HepG2 (cell line): ENCODE results near the gene RNF125. TPM values are rescaled to one million over a fixed set of nuclear protein-coding genes. Genes with fewer than 3 reads are reported as not detected.

Experiments
- ATAD3A ChIP-seq: sonication (generic); formaldehyde crosslinking; IDR thresholded peaks from 2 replicates; pipeline ENCODE4 v1.4.0; 2020; ENCODE audit warnings: missing genetic modification reagents
- DNMT1 ChIP-seq: sonication (generic); formaldehyde crosslinking; IDR thresholded peaks from 2 replicates; pipeline ENCODE4 v1.5.1; 2020; ENCODE audit warnings: mild to moderate bottlenecking, missing genetic modification reagents
- ETV5 ChIP-seq: IDR thresholded peaks from 2 replicates; pipeline ENCODE4 v1.6.1; 2018; ENCODE audit warnings: missing biosample characterization, missing genetic modification reagents, inconsistent platforms, borderline replicate concordance
- HNRNPH1 ChIP-seq: fragments of 200-400 bp; formaldehyde crosslinking; optimal IDR thresholded peaks from 2 replicates; pipeline ENCODE3; 2017; ENCODE audit warnings: mild to moderate bottlenecking, low read depth, low read length
- MTA3 ChIP-seq: sonication (generic); formaldehyde crosslinking; IDR thresholded peaks from 2 replicates; pipeline ENCODE4 v1.4.0; 2020; ENCODE audit warnings: missing genetic modification reagents
- NR0B2 ChIP-seq: sonication (generic); formaldehyde crosslinking; IDR thresholded peaks from 2 replicates; pipeline ENCODE4 v1.4.0; 2020; ENCODE audit warnings: mild to moderate bottlenecking, missing genetic modification reagents
- PHF20 ChIP-seq: sonication (generic); formaldehyde crosslinking; IDR thresholded peaks from 2 replicates; pipeline ENCODE4 v1.5.0; 2020; ENCODE audit warnings: mild to moderate bottlenecking, missing genetic modification reagents
- RXRA ChIP-seq: sonication (generic); formaldehyde crosslinking; IDR thresholded peaks from 2 replicates; pipeline ENCODE4 v1.5.1; 2020; ENCODE audit warnings: missing genetic modification reagents
- SCMH1 ChIP-seq: sonication (generic); formaldehyde crosslinking; IDR thresholded peaks from 2 replicates; pipeline ENCODE4 v1.9.0; 2021; ENCODE audit warnings: missing genetic modification reagents, mild to moderate bottlenecking, borderline replicate concordance
- SIX1 ChIP-seq: sonication (generic); formaldehyde crosslinking; IDR thresholded peaks from 2 replicates; pipeline ENCODE4 v1.4.0; 2020; ENCODE audit warnings: missing genetic modification reagents, borderline replicate concordance
- SIX4 ChIP-seq: sonication (generic); formaldehyde crosslinking; IDR thresholded peaks from 2 replicates; pipeline ENCODE4 v1.4.0; 2020; ENCODE audit warnings: missing genetic modification reagents
- TARDBP ChIP-seq: sonication (generic); formaldehyde crosslinking; IDR thresholded peaks from 2 replicates; pipeline ENCODE4 v1.8.0; 2022; ENCODE audit warnings: mild to moderate bottlenecking, missing genetic modification reagents
- TCF12 ChIP-seq, 2 experiments: fragments of 450-650 bp in 1 of 2; sonication (generic) in 1 of 2; formaldehyde crosslinking in 1 of 2; IDR thresholded peaks; 2 replicates each; pipeline versions ENCODE4 v1.6.1 to v1.8.0; 2017 to 2022; ENCODE audit warnings: antibody characterized with exemption in 1 of 2, mild to moderate bottlenecking in 1 of 2, missing genetic modification reagents in 1 of 2, moderate library complexity in 1 of 2
- TFDP1 ChIP-seq: IDR thresholded peaks from 2 replicates; pipeline ENCODE4 v1.6.1; 2016; ENCODE audit warnings: missing compliant biosample characterization, missing genetic modification reagents, borderline replicate concordance
- THAP11 ChIP-seq: IDR thresholded peaks from 2 replicates; pipeline ENCODE4 v1.6.1; 2016; ENCODE audit warnings: missing biosample characterization, missing genetic modification reagents
- ZBTB3 ChIP-seq: sonication (generic); formaldehyde crosslinking; IDR thresholded peaks from 2 replicates; pipeline ENCODE4 v1.4.0; 2020; ENCODE audit warnings: low read depth, mild to moderate bottlenecking, moderate library complexity, missing genetic modification reagents, borderline replicate concordance
- ZNF24 ChIP-seq: fragments of 450-650 bp; IDR thresholded peaks from 2 replicates; pipeline ENCODE4 v1.6.1; 2017; ENCODE audit warnings: antibody characterized with exemption, mild to moderate bottlenecking
- ZNF383 ChIP-seq: sonication (generic); formaldehyde crosslinking; IDR thresholded peaks from 2 replicates; pipeline ENCODE4 v1.4.0; 2020; ENCODE audit warnings: missing genetic modification reagents, mild to moderate bottlenecking, borderline replicate concordance
- ZNF441 ChIP-seq: sonication (generic); formaldehyde crosslinking; IDR thresholded peaks from 2 replicates; pipeline ENCODE4 v1.7.0; 2021; ENCODE audit warnings: missing genetic modification reagents, borderline replicate concordance
- ZNF580 ChIP-seq: IDR thresholded peaks from 2 replicates; pipeline ENCODE4 v1.6.1; 2016; ENCODE audit warnings: low read depth, borderline replicate concordance
- ZNF740 ChIP-seq: sonication (generic); formaldehyde crosslinking; IDR thresholded peaks from 2 replicates; pipeline ENCODE4 v1.4.0; 2020; ENCODE audit warnings: missing genetic modification reagents
- polyA plus RNA-seq, 8 experiments: library from polyadenylated mRNA; depleted of rRNA in 3 of 8; stranded (reverse) in 7 of 8; unstranded in 1 of 8; fragments of >200 nt; fragmentation: Illumina TruSeq in 4 of 8; extraction: Trizol in 4 of 8; gene quantifications; 2 replicates each; pipeline versions ENCODE4 v1.2.1 to v1.2.3, GENCODE V29; 2011 to 2016; ENCODE audit warnings: low read depth in 4 of 8, missing spikeins in 1 of 8, mixed read lengths in 1 of 8; ENCODE audit not compliant: insufficient read depth in 1 of 8
- total RNA-seq, 5 experiments: library from RNA; depleted of rRNA; stranded (reverse); fragments of >200 nt; fragmentation: Illumina TruSeq; extraction: Trizol; gene quantifications; 2 replicates each; pipeline ENCODE4 v1.2.3, GENCODE V29; 2016; ENCODE audit warnings: low read depth in 1 of 5
- TF ChIP-seq, protein P1 (sequence below): IDR thresholded peaks from 2 replicates; pipeline ENCODE4 v1.6.1; 2016; ENCODE audit warnings: mild to moderate bottlenecking, missing biosample characterization, missing genetic modification reagents
- TF ChIP-seq, protein P2 (sequence below): sonication (generic); formaldehyde crosslinking; IDR thresholded peaks from 2 replicates; pipeline ENCODE4 v1.9.0; 2022; ENCODE audit warnings: missing genetic modification reagents, mild to moderate bottlenecking, borderline replicate concordance
- TF ChIP-seq, protein P3 (sequence below): sonication (generic); formaldehyde crosslinking; IDR thresholded peaks from 2 replicates; pipeline ENCODE4 v1.4.0; 2020; ENCODE audit warnings: missing genetic modification reagents

Gene RNF125
- total and polyA plus RNA-seq, 2 of the 13 experiments (the other 11 are each of a cell fraction or from before 2014, with no cell fraction given) = 0.58 to 1.8 TPM

DNA sequence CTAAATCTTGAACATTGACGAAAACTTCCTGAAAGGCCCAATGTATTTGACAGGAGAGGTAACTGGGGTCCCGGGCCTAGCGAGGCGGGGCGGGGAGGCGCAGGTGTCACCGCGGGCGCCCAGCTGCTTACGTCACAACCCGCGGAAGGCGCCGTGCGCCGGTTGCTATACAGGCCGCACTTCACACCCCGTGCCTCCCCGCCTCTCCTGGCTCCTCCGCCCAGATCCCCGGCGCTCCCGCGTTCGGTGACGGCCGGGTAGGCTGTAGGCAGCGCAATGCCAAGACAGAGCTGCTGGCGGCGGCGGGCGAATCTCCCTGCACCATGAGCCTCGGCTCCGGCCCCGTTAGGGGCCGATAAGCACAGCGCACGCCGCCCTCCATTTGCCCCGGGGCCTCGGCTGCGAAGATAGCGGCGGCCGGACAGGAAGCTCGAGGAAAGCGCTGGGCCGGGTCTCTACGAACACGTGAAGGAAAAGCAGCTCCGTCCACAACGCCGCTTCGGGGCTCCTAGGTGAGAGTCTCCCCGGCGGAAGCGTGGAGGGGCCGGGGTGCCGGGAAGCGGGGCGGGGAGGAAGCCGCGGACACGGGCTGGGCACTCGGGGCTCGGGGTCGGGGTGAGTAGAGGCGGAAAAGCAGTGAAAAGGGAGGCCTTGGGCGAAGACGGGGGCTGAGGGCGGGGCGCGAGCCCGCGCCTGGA is 73.2 kb downstream of the RNF125 start, which contains the start of gene RNF138 (continued):
- peak; percentile 41 for TF ChIP-seq RXRA (CRISPR knock-in tag)
- no peak; the same call in 1 of the 2 replicates for TF ChIP-seq ZNF24
- peak; percentile 86; the same call in 1 of the 2 replicates for TF ChIP-seq TFDP1 (CRISPR knock-in tag)
- no peak for TF ChIP-seq MTA3 (CRISPR knock-in tag)
- peak; percentile 58; the same call in 1 of the 2 replicates for TF ChIP-seq THAP11
- TF ChIP-seq ZNF580 (CRISPR knock-in tag) = peak; percentile 12; the same call in 1 of the 2 replicates
- TF ChIP-seq SCMH1 = no peak
- TF ChIP-seq, protein P1, sequence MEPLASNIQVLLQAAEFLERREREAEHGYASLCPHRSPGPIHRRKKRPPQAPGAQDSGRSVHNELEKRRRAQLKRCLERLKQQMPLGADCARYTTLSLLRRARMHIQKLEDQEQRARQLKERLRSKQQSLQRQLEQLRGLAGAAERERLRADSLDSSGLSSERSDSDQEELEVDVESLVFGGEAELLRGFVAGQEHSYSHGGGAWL (CRISPR knock-in tag) = peak; percentile 76; the same call in 1 of the 2 replicates
- TF ChIP-seq, protein P2, sequence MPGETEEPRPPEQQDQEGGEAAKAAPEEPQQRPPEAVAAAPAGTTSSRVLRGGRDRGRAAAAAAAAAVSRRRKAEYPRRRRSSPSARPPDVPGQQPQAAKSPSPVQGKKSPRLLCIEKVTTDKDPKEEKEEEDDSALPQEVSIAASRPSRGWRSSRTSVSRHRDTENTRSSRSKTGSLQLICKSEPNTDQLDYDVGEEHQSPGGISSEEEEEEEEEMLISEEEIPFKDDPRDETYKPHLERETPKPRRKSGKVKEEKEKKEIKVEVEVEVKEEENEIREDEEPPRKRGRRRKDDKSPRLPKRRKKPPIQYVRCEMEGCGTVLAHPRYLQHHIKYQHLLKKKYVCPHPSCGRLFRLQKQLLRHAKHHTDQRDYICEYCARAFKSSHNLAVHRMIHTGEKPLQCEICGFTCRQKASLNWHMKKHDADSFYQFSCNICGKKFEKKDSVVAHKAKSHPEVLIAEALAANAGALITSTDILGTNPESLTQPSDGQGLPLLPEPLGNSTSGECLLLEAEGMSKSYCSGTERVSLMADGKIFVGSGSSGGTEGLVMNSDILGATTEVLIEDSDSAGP (CRISPR knock-in tag) = peak; percentile 78; the same call in 1 of the 2 replicates
- TF ChIP-seq TARDBP = peak; percentile 47
- TF ChIP-seq, protein P3, sequence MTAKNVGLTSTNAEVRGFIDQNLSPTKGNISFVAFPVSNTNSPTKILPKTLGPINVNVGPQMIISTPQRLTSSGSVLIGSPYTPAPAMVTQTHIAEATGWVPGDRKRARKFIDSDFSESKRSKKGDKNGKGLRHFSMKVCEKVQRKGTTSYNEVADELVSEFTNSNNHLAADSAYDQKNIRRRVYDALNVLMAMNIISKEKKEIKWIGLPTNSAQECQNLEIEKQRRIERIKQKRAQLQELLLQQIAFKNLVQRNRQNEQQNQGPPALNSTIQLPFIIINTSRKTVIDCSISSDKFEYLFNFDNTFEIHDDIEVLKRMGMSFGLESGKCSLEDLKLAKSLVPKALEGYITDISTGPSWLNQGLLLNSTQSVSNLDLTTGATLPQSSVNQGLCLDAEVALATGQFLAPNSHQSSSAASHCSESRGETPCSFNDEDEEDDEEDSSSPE (CRISPR knock-in tag) = peak; percentile 85; the same call in 1 of the 2 replicates
- TF ChIP-seq ZNF740 (CRISPR knock-in tag) = no peak
- TF ChIP-seq DNMT1 = peak; percentile 80; the same call in 1 of the 2 replicates
- TF ChIP-seq PHF20 (CRISPR knock-in tag) = peak; percentile 77
- 0 out of 2 replicates have a peak, but pooled peaks have one; percentile 54 for TF ChIP-seq NR0B2 (CRISPR knock-in tag)
- TF ChIP-seq HNRNPH1 = no peak
- no peak for TF ChIP-seq SIX4 (CRISPR knock-in tag)
- TF ChIP-seq ETV5 (CRISPR knock-in tag) = no peak
- TF ChIP-seq SIX1 (CRISPR knock-in tag) = 0 out of 2 replicates have a peak, but pooled peaks have one; percentile 17
- TF ChIP-seq ZNF441 (CRISPR knock-in tag) = 0 out of 2 replicates have a peak, but pooled peaks have one; percentile 78
- no peak for TF ChIP-seq ZBTB3
- TF ChIP-seq TCF12 (IDR thresholded peaks at IDR 0.05) = no peak
- peak; percentile 56 for TF ChIP-seq TCF12 (CRISPR knock-in tag; IDR thresholded peaks at IDR 0.05)
- no peak for TF ChIP-seq ZNF383 (CRISPR knock-in tag)
- TF ChIP-seq ATAD3A (CRISPR knock-in tag) = no peak
